Measurements from ENCODE around the gene VIP.
A peak's percentile ranks its signal among the peaks of the same experiment; 100 is the strongest.
"Not testable (repeated sequence)": the region's sequence is repeated elsewhere in the genome, so short reads cannot be mapped to it uniquely, and the experiment has no call there.

The VIP gene

DNA sequence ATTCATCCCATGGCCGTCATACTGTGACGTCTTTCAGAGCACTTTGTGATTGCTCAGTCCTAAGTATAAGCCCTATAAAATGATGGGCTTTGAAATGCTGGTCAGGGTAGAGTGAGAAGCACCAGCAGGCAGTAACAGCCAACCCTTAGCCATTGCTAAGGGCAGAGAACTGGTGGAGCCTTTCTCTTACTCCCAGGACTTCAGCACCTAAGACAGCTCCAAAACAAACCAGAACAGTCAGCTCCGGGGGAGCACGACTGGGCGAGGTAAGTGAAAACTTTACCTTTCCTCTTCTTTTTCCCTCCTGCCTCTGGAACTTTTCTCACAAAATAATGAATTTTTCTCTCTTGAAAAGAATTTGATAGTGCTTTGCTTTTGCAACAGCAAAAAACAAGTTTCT is at the start of gene VIP:
TSS of gene VIP (plus strand) at position 104 of the 400 bp plus-strand sequence. CDS start 1,381 bp downstream, outside the sequence.
- no peak within 1 kb of the TSS for H3K4me3 ChIP-seq (ENCODE audit: low read depth, low read length)
- peak; percentile 39 for DNase-seq (ENCODE audit: low read depth)
- TF ChIP-seq MAX (IDR thresholded peaks at IDR 0.05; ENCODE audit: low read depth, low read length) (no peak), MYC (IDR thresholded peaks at IDR 0.05; ENCODE audit: low read depth, low read length) (no peak), POLR2A (IDR thresholded peaks at IDR 0.05; ENCODE audit: extremely low read depth, insufficient read length) (no peak)
- TF ChIP-seq, protein P1, sequence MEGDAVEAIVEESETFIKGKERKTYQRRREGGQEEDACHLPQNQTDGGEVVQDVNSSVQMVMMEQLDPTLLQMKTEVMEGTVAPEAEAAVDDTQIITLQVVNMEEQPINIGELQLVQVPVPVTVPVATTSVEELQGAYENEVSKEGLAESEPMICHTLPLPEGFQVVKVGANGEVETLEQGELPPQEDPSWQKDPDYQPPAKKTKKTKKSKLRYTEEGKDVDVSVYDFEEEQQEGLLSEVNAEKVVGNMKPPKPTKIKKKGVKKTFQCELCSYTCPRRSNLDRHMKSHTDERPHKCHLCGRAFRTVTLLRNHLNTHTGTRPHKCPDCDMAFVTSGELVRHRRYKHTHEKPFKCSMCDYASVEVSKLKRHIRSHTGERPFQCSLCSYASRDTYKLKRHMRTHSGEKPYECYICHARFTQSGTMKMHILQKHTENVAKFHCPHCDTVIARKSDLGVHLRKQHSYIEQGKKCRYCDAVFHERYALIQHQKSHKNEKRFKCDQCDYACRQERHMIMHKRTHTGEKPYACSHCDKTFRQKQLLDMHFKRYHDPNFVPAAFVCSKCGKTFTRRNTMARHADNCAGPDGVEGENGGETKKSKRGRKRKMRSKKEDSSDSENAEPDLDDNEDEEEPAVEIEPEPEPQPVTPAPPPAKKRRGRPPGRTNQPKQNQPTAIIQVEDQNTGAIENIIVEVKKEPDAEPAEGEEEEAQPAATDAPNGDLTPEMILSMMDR (IDR thresholded peaks at IDR 0.05; ENCODE audit: low read depth, low read length), result no peak

DNA sequence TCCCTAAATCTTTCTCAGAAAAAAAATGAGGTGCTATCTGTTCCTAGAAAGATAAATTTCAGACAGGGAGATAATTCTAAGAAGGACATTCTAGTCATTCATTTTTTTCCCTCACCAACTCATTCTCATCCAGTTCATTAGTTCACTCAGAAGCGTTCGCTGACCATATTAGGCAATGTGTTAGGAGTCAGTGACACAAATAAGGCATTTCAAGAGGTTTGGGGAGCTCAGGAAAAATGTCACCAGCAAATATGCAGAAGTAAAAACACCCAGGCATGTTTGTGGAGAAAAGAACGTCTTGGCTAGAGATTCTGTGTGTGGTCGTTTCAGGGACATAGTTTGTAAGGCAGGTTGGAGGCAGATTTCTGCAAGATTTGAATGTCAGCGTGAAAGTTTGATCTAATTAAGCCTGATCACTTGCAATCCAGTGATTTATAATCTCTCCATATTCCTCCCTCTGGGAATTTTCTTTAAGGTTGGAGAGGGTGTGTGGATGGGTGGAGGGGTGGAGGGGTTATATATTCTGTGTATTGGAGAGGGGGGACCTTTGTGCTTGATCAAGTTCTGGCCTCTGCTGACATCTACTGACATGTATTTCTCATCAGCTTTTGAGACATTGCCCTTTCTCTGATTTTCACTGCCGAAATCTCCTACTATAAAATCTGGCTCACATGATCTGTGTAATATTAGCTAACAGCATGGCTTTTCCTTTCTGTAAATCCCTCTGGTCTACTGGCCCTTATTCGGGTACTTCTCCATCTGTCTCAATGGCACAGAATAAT is 49.3 kb upstream of the VIP start:
- no peak overlapping the region for H3K4me3 ChIP-seq (ENCODE audit: low read depth, low read length)
- TF ChIP-seq MAX (IDR thresholded peaks at IDR 0.05; ENCODE audit: low read depth, low read length) (no peak), MYC (IDR thresholded peaks at IDR 0.05; ENCODE audit: low read depth, low read length) (no peak), POLR2A (IDR thresholded peaks at IDR 0.05; ENCODE audit: extremely low read depth, insufficient read length) (no peak)
- TF ChIP-seq, protein P1 (IDR thresholded peaks at IDR 0.05; ENCODE audit: low read depth, low read length), result no peak
- no peak for DNase-seq (ENCODE audit: low read depth)

DNA sequence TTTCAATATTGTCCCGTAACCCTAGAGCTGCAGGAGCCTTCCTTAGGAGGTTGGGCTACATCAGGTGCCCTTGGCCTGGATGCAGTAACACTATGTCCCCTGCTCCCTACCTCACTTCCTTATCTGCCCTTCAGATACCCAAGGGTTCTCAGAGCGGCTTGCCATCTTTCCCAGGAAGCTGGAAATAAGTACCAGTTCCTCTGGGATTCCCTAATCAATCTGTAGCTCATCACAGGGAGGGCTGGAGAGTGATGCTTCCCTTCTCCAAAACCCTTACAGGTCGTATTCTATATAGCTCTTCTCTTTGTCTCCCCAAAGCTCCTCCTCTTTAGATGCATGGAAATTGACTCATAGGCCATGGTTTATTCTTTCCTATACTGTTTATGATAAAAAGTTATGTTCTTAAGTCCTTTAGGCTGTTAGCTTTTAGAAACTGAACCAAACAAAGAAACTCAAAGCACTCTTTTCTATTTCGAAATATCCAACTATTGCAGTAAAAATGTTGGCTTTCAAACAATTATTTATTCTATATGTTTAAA is 48.7 kb upstream of the VIP start:
- TF ChIP-seq POLR2A (IDR thresholded peaks at IDR 0.05; ENCODE audit: extremely low read depth, insufficient read length) (no peak), MYC (IDR thresholded peaks at IDR 0.05; ENCODE audit: low read depth, low read length) (no peak), MAX (IDR thresholded peaks at IDR 0.05; ENCODE audit: low read depth, low read length) (no peak)
- TF ChIP-seq, protein P1 (IDR thresholded peaks at IDR 0.05; ENCODE audit: low read depth, low read length), result no peak
- no peak for DNase-seq (ENCODE audit: low read depth)
- H3K4me3 ChIP-seq (ENCODE audit: low read depth, low read length), result no peak overlapping the region

- not testable (repeated sequence) for H3K4me3 ChIP-seq (ENCODE audit: low read depth, low read length); DNase-seq (ENCODE audit: low read depth)
Measured at GRCh38 chr6:152703750-152704149, 46.8 kb upstream of the VIP start.

- H3K4me3 ChIP-seq (ENCODE audit: low read depth, low read length), result no peak overlapping the region
- no peak for DNase-seq (ENCODE audit: low read depth)
- TF ChIP-seq POLR2A (IDR thresholded peaks at IDR 0.05; ENCODE audit: extremely low read depth, insufficient read length) (no peak), MYC (IDR thresholded peaks at IDR 0.05; ENCODE audit: low read depth, low read length) (no peak), MAX (IDR thresholded peaks at IDR 0.05; ENCODE audit: low read depth, low read length) (no peak)
- TF ChIP-seq, protein P1 (IDR thresholded peaks at IDR 0.05; ENCODE audit: low read depth, low read length), result no peak
Measured at GRCh38 chr6:152705327-152705726, 45.3 kb upstream of the VIP start.

GRCh38 chr6:152716322-152716721 is 34.3 kb upstream of the VIP start:
- no peak overlapping the region for H3K4me3 ChIP-seq (ENCODE audit: low read depth, low read length)
- TF ChIP-seq POLR2A (IDR thresholded peaks at IDR 0.05; ENCODE audit: extremely low read depth, insufficient read length) (no peak), MYC (IDR thresholded peaks at IDR 0.05; ENCODE audit: low read depth, low read length) (no peak), MAX (IDR thresholded peaks at IDR 0.05; ENCODE audit: low read depth, low read length) (no peak)
- TF ChIP-seq, protein P1 (IDR thresholded peaks at IDR 0.05; ENCODE audit: low read depth, low read length), result no peak
- DNase-seq (ENCODE audit: low read depth), result no peak

Data from NB4 (cell line).